H9 (cell line): ENCODE results near the gene GIPC1. TPM values are rescaled to one million over a fixed set of nuclear protein-coding genes. Genes with fewer than 3 reads are reported as not detected.
A peak's percentile ranks its signal among the peaks of the same experiment; 100 is the strongest.

Experiments
- DNase-seq: peaks from one replicate; pipeline ENCODE4 v3.0.0-alpha.2; 2017
- H2AFZ ChIP-seq: one replicate; pipeline ENCODE4 v1.6.1; 2013; ENCODE audit warnings: mild to moderate bottlenecking, low read length, control low read depth, moderate library complexity
- H2AK5ac ChIP-seq: 2 replicates; pipeline ENCODE4 v1.6.1; 2013; ENCODE audit warnings: low read length, control low read depth, mixed read lengths; ENCODE audit not compliant: insufficient read length
- H2BK120ac ChIP-seq: one replicate; pipeline ENCODE4 v1.6.1; 2013; ENCODE audit warnings: low read depth, mild to moderate bottlenecking, low read length, control low read depth, inconsistent platforms; ENCODE audit not compliant: poor library complexity, severe bottlenecking
- H2BK12ac ChIP-seq: 2 replicates; pipeline ENCODE4 v1.6.1; 2013; ENCODE audit warnings: low read length, control low read depth, mixed read lengths, low read depth; ENCODE audit not compliant: insufficient read length
- H2BK15ac ChIP-seq: 2 replicates; pipeline ENCODE4 v1.6.1; 2013; ENCODE audit warnings: low read depth, low read length, control low read depth
- H2BK20ac ChIP-seq: one replicate; pipeline ENCODE4 v1.6.1; 2013; ENCODE audit warnings: low read depth, mild to moderate bottlenecking, low read length, control low read depth, inconsistent platforms; ENCODE audit not compliant: poor library complexity, severe bottlenecking
- H2BK5ac ChIP-seq: 2 replicates; pipeline ENCODE4 v1.6.1; 2013; ENCODE audit warnings: low read length, control low read depth, mixed read lengths; ENCODE audit not compliant: insufficient read length
- H3K14ac ChIP-seq: 2 replicates; pipeline ENCODE4 v1.6.1; 2013; ENCODE audit warnings: low read length, control low read depth; ENCODE audit not compliant: insufficient read depth
- H3K18ac ChIP-seq: 2 replicates; pipeline ENCODE4 v1.6.1; 2013; ENCODE audit warnings: low read depth, mild to moderate bottlenecking, mixed read lengths, low read length, control low read depth; ENCODE audit not compliant: insufficient read length
- H3K23ac ChIP-seq: 2 replicates; pipeline ENCODE4 v1.6.1; 2013; ENCODE audit warnings: low read length, control low read depth, mixed read lengths, low read depth; ENCODE audit not compliant: insufficient read length
- H3K23me2 ChIP-seq: 2 replicates; pipeline ENCODE4 v1.6.1; 2013; ENCODE audit warnings: low read depth, mild to moderate bottlenecking, mixed read lengths, low read length, control low read depth; ENCODE audit not compliant: insufficient read length, poor library complexity, severe bottlenecking
- H3K27ac ChIP-seq: 2 replicates; pipeline ENCODE4 v1.5.1; 2013; ENCODE audit warnings: low read length, control low read depth, mixed read lengths, low read depth; ENCODE audit not compliant: insufficient read length
- H3K27me3 ChIP-seq: 2 replicates; pipeline ENCODE4 v1.6.1; 2013; ENCODE audit warnings: low read length, control low read depth, inconsistent platforms; ENCODE audit not compliant: insufficient read depth
- H3K4ac ChIP-seq: 2 replicates; pipeline ENCODE4 v1.6.1; 2013; ENCODE audit warnings: low read depth, mild to moderate bottlenecking, control low read depth, inconsistent platforms, low read length, moderate library complexity
- H3K4me1 ChIP-seq: 2 replicates; pipeline ENCODE4 v1.6.1; 2013; ENCODE audit warnings: low read length, control low read depth, inconsistent platforms; ENCODE audit not compliant: insufficient read depth
- H3K4me2 ChIP-seq: 2 replicates; pipeline ENCODE4 v1.6.1; 2013; ENCODE audit warnings: low read length, control low read depth, mixed read lengths; ENCODE audit not compliant: insufficient read length, insufficient read depth
- H3K56ac ChIP-seq: 2 replicates; pipeline ENCODE4 v1.6.1; 2013; ENCODE audit warnings: low read depth, mild to moderate bottlenecking, mixed read lengths, low read length, control low read depth; ENCODE audit not compliant: insufficient read length
- H3K79me1 ChIP-seq: 2 replicates; pipeline ENCODE4 v1.6.1; 2013; ENCODE audit warnings: low read depth, mild to moderate bottlenecking, moderate library complexity, low read length, control low read depth, inconsistent platforms; ENCODE audit not compliant: insufficient read depth, poor library complexity, severe bottlenecking
- H3K79me2 ChIP-seq: 2 replicates; pipeline ENCODE4 v1.6.1; 2013; ENCODE audit warnings: low read length, control low read depth, inconsistent platforms; ENCODE audit not compliant: insufficient read depth
- H3K9ac ChIP-seq: 2 replicates; pipeline ENCODE4 v1.6.1; 2013; ENCODE audit warnings: low read length, control low read depth, mixed read lengths; ENCODE audit not compliant: insufficient read length; ENCODE audit errors: extremely low read depth
- H3K9me3 ChIP-seq: one replicate; pipeline ENCODE4 v1.6.1; 2013; ENCODE audit warnings: low read depth, low read length, inconsistent platforms; ENCODE audit not compliant: control insufficient read depth
- H3T11ph ChIP-seq: one replicate; pipeline ENCODE4 v1.6.1; 2013; ENCODE audit warnings: mild to moderate bottlenecking, low read length, control low read depth, inconsistent platforms
- H4K20me1 ChIP-seq: one replicate; pipeline ENCODE4 v1.6.1; 2013; ENCODE audit not compliant: control insufficient read depth, insufficient read length, insufficient read depth
- H4K5ac ChIP-seq: 2 replicates; pipeline ENCODE4 v1.6.1; 2013; ENCODE audit warnings: low read depth, mild to moderate bottlenecking, mixed read lengths, low read length, control low read depth; ENCODE audit not compliant: insufficient read length
- H4K8ac ChIP-seq: replicated peaks from 2 replicates; pipeline ENCODE4 v1.6.1; 2013; ENCODE audit warnings: low read length, control low read depth, mixed read lengths, low read depth; ENCODE audit not compliant: insufficient read length
- H4K91ac ChIP-seq: 2 replicates; pipeline ENCODE4 v1.6.1; 2013; ENCODE audit warnings: low read depth, mild to moderate bottlenecking, moderate library complexity, mixed read lengths, low read length, control low read depth; ENCODE audit not compliant: insufficient read length
- H3K27ac Mint-ChIP-seq, 3 experiments: 2 replicates in 2 of 3; 3 replicates in 1 of 3; pipeline ENCODE4 v1.8.0; 2020 to 2021; ENCODE audit warnings: mixed read lengths in 3 of 3, mild to moderate bottlenecking in 1 of 3, moderate library complexity in 1 of 3
- H3K27me3 Mint-ChIP-seq: 2 replicates; pipeline ENCODE4 v1.8.0; 2021; ENCODE audit warnings: low read depth, mild to moderate bottlenecking, moderate library complexity, mixed read lengths
- H3K36me3 Mint-ChIP-seq, 3 experiments: 2 replicates in 2 of 3; 3 replicates in 1 of 3; pipeline ENCODE4 v1.8.0; 2020 to 2021; ENCODE audit warnings: low read depth in 3 of 3, mixed read lengths in 3 of 3; ENCODE audit not compliant: insufficient read depth in 1 of 3
- H3K4me1 Mint-ChIP-seq, 2 experiments: 2 replicates each; pipeline ENCODE4 v1.8.0; 2020; ENCODE audit warnings: mixed read lengths in 2 of 2
- H3K4me3 Mint-ChIP-seq, 2 experiments: 2 replicates in 1 of 2; 3 replicates in 1 of 2; pipeline ENCODE4 v1.8.0; 2020 to 2021; ENCODE audit warnings: mild to moderate bottlenecking in 2 of 2, mixed read lengths in 2 of 2, moderate library complexity in 1 of 2
- H3K9me3 Mint-ChIP-seq, 2 experiments: 2 replicates in 1 of 2; 3 replicates in 1 of 2; pipeline ENCODE4 v1.8.0; 2020; ENCODE audit warnings: mild to moderate bottlenecking in 2 of 2, mixed read lengths in 2 of 2, moderate library complexity in 1 of 2
- CTCF ChIP-seq: fragments of 200-600 bp; sonication (generic); conservative IDR thresholded peaks from 3 replicates; pipeline ENCODE4 v1.8.0; 2021; ENCODE audit warnings: antibody characterized with exemption, mild to moderate bottlenecking
- WGBS: extraction: QIAGEN DNeasy Blood & Tissue Kit; methylation state at CpG from one replicate; pipeline ENCODE4 v1.1.7; 2013; ENCODE audit warnings: missing lambda C conversion rate, low lambda C conversion rate, mixed read lengths; ENCODE audit not compliant: insufficient read length; ENCODE audit errors: extremely low coverage; 5-methylcytosine and 5-hydroxymethylcytosine counted together
- total RNA-seq: library from RNA; stranded (reverse); gene quantifications from 2 replicates; pipeline ENCODE4 v1.2.1, GENCODE V29; 2021

GIPC1 gene
- total RNA-seq, 1 experiment from 2014 or later: 70.6 TPM

DNA sequence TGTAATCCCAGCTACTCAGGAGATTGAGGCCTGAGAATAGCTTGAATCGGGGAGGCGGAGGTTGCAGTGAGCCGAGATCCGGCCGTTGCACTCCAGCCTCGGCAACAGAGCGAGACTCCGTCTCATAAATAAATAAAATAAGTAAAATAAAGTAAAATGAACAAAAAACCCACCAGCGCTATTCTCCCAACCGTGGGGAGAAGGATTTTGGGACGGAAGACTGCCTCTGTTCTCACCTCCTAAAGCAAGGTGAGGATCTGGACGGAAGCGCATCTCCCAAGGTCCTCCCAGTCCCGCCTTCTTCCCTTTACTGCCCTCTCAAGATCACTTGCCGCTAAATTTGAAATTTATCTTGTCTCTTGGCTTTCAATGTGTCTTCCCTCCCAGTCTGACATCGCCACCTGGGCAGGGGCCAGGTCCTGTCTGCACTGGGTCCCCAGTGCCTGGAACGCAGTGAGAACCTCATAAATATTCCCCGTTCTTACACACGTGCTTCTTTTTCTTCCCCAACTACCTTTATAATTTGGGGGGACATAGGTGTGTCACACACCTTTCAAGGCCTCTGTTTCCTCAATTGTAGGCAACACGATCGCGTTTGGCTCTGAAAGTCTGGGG, 23.4 kb upstream of the GIPC1 start:
- Histone ChIP-seq H2BK15ac (no peak overlapping the region), H2BK5ac (no peak overlapping the region), H3K79me2 (peaks cover 14% of the 10 kb centered on the region; the same call in 1 of the 2 replicates), H3K4me1 (no peaks in the 10 kb centered on the region), H2BK120ac (no peak overlapping the region), H2BK20ac (no peak overlapping the region), H3K9me3 (no peaks in the 10 kb centered on the region), H3T11ph (no peak overlapping the region), H3K4ac (no peak overlapping the region), H4K91ac (no peak overlapping the region), H3K56ac (no peak overlapping the region), H3K23me2 (peaks cover 9% of the 10 kb centered on the region), H2AK5ac (no peak overlapping the region), H3K18ac (peak overlapping the region; percentile 42), H4K8ac (no peak overlapping the region), H3K27ac (no peak overlapping the region), H3K27me3 (no peaks in the 10 kb centered on the region), H3K79me1 (peaks cover 9% of the 10 kb centered on the region), H3K9ac (no peak overlapping the region), H4K20me1 (no peaks in the 10 kb centered on the region), H3K23ac (no peak overlapping the region), H4K5ac (no peak overlapping the region), H3K14ac (no peak overlapping the region), H2BK12ac (no peak overlapping the region), H2AFZ (no peak overlapping the region), H3K4me2 (no peak overlapping the region)
- DNase-seq: no peak
- Mint-ChIP-seq H3K36me3 (peaks cover 27 to 30% (median 28%) of the 10 kb centered on the region in 3 experiments; a peak in 6 of 7 replicates), H3K9me3 (no peaks in the 10 kb centered on the region), H3K4me1 (peaks cover 26 to 31% of the 10 kb centered on the region in 2 experiments), H3K27ac (peak overlapping the region; percentile 50 to 54 (median 54); a peak in 5 of 7 replicates), H3K4me3 (peak overlapping the region; percentile 3 to 69; a peak in 4 of 5 replicates), H3K27me3 (peaks cover 1% of the 10 kb centered on the region; the same call in 1 of the 2 replicates)
- no peak for TF ChIP-seq CTCF
- no CpG with 5 or more reads among the region's 22 CpGs for WGBS
